Omental fat pad (tissue), 4 donors: ENCODE measurements around the gene DNAH7. TPM values are rescaled to one million over a fixed set of nuclear protein-coding genes. Genes with fewer than 3 reads are reported as not detected.

Experiments used
- ATAC-seq: fragments of 150-250 bp; one replicate; pipeline ENCODE4 v1.9.1; 2016; ENCODE audit warnings: mild to moderate bottlenecking, moderate library complexity; ENCODE audit not compliant: low FRiP score
- DNase-seq: peaks from one replicate; pipeline ENCODE4 v3.0.0-alpha.2; 2019; ENCODE audit warnings: low spot score
- total RNA-seq, 4 donors: library from RNA; depleted of rRNA; stranded (reverse); fragments of >200 nt; gene quantifications; one replicate each; pipeline ENCODE4 v1.1.0, GENCODE V29; 2016
- TF ChIP-seq, protein P1 (sequence below), 3 donors: fragments of 450-650 bp; IDR thresholded peaks; one replicate each; pipeline ENCODE4 v1.5.1; 2016 to 2017; ENCODE audit warnings: antibody characterized with exemption in 3 of 3, mild to moderate bottlenecking in 3 of 3, moderate library complexity in 2 of 3

Gene DNAH7
- 1 to 10 TPM in 2 of 4 donors, under 1 TPM in 2; 0.16 to 3.6 (median 1.4) TPM for total RNA-seq

DNA sequence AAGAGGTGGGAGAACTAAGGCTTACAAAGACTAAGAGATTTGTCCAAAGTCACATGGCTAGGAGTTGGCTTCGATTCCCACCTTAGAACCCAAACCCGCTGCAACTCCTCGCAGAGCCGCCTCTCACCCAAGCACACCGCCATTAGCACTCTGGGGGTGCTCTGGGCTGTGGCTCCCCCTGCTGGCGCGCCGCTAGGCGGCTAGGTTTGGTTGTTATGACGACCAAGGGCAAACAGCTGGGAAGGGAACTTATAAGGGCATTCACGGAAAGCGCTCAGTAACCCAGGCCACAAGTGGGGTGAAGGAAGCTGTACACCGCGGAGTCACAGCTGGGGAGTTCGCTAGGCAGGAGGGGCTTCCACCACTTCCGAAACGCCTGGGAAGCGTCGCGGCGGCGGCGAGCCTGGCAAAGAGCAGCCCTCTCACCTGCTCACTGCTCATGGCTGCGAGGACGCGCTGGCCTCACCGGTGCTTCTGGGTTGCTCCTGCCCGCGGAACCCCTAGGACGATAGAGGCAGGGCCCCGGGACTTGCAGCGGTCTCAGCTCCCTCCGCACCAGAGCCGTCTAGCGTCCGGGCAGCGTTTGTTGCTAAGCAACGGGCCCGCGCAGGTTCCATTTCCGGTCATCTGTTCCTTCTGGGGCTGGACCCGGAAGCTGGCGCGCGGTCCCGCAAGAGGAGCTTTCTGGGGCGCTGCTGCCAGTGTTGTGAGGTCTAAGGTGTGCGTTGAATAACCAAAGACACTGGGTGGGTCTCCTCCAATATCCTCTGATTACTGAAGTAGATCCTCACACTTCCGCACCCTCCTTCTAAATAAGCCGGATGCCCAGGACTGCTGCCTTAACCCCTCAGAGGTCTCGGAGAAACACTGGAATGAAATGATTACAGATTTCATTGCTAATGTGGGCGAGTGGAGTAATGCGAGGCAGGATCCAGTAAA, at the start of gene DNAH7:
DNAH7 (minus strand) TSS at position 567 of the 939 bp plus-strand sequence; CDS start at position 441, 126 bp downstream.
- TF ChIP-seq, protein P1, sequence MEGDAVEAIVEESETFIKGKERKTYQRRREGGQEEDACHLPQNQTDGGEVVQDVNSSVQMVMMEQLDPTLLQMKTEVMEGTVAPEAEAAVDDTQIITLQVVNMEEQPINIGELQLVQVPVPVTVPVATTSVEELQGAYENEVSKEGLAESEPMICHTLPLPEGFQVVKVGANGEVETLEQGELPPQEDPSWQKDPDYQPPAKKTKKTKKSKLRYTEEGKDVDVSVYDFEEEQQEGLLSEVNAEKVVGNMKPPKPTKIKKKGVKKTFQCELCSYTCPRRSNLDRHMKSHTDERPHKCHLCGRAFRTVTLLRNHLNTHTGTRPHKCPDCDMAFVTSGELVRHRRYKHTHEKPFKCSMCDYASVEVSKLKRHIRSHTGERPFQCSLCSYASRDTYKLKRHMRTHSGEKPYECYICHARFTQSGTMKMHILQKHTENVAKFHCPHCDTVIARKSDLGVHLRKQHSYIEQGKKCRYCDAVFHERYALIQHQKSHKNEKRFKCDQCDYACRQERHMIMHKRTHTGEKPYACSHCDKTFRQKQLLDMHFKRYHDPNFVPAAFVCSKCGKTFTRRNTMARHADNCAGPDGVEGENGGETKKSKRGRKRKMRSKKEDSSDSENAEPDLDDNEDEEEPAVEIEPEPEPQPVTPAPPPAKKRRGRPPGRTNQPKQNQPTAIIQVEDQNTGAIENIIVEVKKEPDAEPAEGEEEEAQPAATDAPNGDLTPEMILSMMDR (IDR thresholded peaks at IDR 0.05) = no peak
- ATAC-seq (peak; percentile 95), DNase-seq (peak; percentile 73)

DNA sequence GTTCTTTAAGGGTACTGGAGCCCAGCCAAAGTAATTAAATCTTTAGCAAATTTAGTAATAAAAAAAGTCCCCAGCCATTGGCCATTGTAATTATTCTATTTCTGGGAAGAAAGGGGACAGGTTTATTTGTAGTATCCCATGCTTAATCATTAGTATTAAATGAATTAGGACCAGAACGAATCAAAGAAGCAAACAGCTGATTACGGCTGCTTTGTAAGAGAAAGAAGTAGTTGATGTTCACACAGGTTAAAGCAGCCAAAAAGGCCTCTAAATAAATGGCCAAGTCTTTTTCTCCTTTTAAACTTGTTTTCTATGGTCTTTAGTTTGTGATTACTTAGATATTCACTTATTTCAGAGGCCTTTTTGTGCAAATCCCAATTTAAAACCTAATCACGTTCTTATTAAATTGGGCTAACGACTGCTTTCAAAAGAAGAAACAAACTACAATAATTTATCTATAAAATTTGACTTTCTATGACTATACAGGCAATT, 48.6 kb upstream of the DNAH7 start:
- ATAC-seq (no peak), DNase-seq (no peak)
- TF ChIP-seq, protein P1 (IDR thresholded peaks at IDR 0.05) = no peak

DNA sequence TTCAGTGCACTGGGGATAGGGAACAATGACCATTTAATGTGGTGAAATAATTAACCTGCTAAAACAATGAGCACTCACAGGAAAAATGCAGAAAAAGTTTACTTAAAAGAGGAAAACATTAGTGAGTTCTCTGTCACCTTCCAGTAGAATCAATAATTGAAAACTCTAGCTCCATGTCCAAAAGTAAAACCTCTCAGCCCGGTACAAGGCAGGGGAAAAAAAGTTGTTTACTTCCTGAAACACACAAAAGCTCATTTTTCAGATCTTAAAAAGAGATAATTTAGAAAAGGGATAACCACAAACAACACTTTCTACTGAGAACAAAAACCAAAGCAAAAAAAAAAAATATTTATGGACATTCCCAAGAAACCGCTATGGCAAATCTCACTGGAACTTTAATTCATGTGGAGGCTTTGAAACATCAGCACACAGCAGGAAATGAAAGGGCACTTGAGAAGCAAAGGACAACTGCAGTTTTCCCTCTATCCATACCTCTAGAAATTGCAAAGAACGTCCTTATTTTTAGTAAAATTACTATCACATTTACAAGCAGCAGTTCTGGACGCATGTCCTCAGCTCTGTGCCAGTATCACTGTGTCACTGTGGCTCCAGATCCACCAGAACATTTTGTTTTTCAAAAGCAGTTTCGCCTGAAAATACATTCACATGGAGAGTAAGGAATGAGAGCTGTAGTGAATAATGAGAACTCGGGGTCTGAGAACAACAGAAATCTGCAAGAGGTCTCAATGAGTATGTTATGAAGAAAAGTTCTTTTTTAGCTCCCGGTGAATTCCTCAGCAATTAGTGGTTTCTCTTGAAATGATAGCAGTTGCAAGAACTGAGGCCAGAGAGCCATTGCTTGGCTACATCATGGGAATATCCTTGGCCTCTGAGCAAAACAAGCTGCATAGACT, 44.7 kb upstream of the DNAH7 start:
- TF ChIP-seq, protein P1 (IDR thresholded peaks at IDR 0.05) = no peak
- ATAC-seq (peak; percentile 44), DNase-seq (no peak)

DNA sequence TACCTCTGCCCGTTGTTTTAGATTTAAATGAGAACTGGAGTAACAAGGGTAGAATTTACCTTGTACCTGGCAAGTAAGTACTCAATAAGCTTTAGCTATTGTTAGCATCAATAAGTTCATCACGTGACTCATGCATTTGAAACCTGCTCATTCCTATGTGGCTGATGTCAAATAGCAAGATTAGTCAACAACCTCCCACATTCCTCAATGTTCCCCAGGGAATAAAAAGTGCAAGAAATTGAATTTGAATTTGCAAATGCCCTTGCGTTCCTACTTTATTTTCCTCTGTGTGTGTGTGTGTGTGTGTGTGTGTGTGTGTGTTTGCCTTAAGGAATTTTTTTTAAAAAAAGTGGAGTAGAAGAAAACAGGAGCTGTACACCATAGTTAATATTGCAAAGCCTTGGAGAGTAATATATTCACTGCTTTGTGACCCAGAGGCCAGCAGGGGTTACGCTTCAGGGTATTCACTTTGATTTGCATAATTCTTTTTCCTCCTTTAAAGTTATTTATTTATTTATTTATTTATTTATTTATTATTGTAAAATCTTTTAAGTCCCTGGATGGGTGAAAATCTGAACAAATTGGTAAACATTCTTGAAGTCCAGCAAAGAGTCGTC, 43.9 kb upstream of the DNAH7 start:
- DNase-seq (no peak), ATAC-seq (no peak)
- TF ChIP-seq, protein P1 (IDR thresholded peaks at IDR 0.05) = no peak

DNA sequence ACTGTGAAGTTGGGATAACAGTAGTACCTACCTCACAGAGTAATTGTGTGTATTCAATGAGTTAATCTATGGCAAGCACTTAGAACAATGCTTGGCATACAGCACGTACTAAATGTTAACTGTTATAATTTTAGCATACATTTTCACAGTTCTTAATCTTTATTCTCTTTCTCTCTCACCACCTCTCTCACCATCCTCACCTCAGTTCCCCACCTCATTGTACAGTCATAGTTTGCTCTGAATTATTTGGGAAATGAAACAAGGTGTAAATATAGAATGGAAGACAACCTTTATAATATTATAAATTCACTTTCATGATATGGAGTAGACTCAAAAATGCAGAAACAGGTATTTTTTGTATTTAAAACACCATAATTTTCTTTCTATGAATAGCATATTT, 40.0 kb upstream of the DNAH7 start:
- DNase-seq (no peak), ATAC-seq (no peak)
- TF ChIP-seq, protein P1 (IDR thresholded peaks at IDR 0.05) = no peak

DNA sequence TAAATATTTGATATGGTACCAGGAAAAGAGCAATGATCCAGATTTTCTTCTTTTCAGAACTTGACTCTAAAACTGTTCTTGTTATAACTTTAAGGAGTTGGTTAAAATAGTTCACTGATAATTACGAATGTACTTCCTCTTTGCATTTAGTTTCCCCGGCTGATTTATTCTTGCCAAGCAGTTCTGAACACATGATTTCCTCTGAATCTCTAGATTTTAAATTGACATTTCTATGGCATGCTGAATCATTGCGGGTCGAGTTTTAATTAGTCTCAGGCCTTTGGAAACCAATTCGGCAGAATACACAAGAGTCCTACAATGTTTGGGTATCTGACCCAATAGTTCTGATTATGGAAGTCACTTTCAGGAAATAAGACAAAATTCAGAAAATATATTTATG, 37.3 kb upstream of the DNAH7 start:
- DNase-seq (no peak), ATAC-seq (no peak)
- TF ChIP-seq, protein P1 (IDR thresholded peaks at IDR 0.05) = no peak
